Panc1 (cell line): ENCODE measurements around the gene HNRNPU. TPM values are rescaled to one million over a fixed set of nuclear protein-coding genes. Genes with fewer than 3 reads are reported as not detected.
"Not testable (repeated sequence)": the region's sequence is repeated elsewhere in the genome, so short reads cannot be mapped to it uniquely, and the experiment has no call there.

ENCODE experiments used
- ATAC-seq: fragments of 200-7000 bp; cut with Tn5 transposase; 2 replicates; pipeline ENCODE4 v1.9.1; 2020; ENCODE audit warnings: mild to moderate bottlenecking, moderate library complexity
- BruUV-seq: library from RNA; stranded (reverse); fragments of 400-500 nt; replicated peaks from 2 replicates; lab custom pipeline; 2021; lab: Mats Ljungman, UMichigan
- CTCF ChIA-PET: fragments of 300-600 bp; sonication (Branson Sonifier 250); formaldehyde crosslinking; loops from one replicate; lab custom pipeline; 2022; ENCODE audit warnings: antibody characterized with exemption; lab: Charles Lee
- POLR2A ChIA-PET: fragments of 300-600 bp; sonication (Branson Sonifier 250); formaldehyde crosslinking; loops from one replicate; lab custom pipeline; 2022; ENCODE audit warnings: antibody characterized with exemption; lab: Charles Lee
- DNase-seq: peaks from one replicate; pipeline ENCODE4 v3.0.0-alpha.2; 2010; ENCODE audit warnings: low read depth, low spot score
- H3K27ac ChIP-seq: 2 replicates; pipeline ENCODE4 v1.5.1; 2011; ENCODE audit warnings: mild to moderate bottlenecking, low read length, inconsistent platforms
- H3K27me3 ChIP-seq: fragments of 200-500 bp; sonication (Bioruptor generic); 2 replicates; pipeline ENCODE4 v1.6.0; 2014; ENCODE audit warnings: low read length, inconsistent platforms; ENCODE audit not compliant: control insufficient read depth, insufficient read depth
- H3K36me3 ChIP-seq: fragments of 200-500 bp; sonication (Bioruptor generic); 2 replicates; pipeline ENCODE4 v1.5.1; 2014; ENCODE audit warnings: inconsistent platforms, mild to moderate bottlenecking, low read length, moderate library complexity; ENCODE audit not compliant: control insufficient read depth, insufficient read depth
- H3K4me1 ChIP-seq: 2 replicates; pipeline ENCODE4 v1.5.1; 2011; ENCODE audit warnings: inconsistent platforms, mild to moderate bottlenecking, low read length, moderate library complexity; ENCODE audit not compliant: control insufficient read depth, insufficient read depth
- H3K4me3 ChIP-seq, 2 experiments: 2 replicates each; pipeline ENCODE4 v1.5.1; 2011 to 2012; ENCODE audit warnings: low read depth in 2 of 2, low read length in 2 of 2, mild to moderate bottlenecking in 2 of 2, inconsistent platforms in 1 of 2, moderate library complexity in 1 of 2
- H3K9me3 ChIP-seq: fragments of 200-500 bp; sonication (Bioruptor generic); 2 replicates; pipeline ENCODE4 v1.5.1; 2014; ENCODE audit warnings: low read depth, mild to moderate bottlenecking, inconsistent platforms, low read length, moderate library complexity; ENCODE audit not compliant: control insufficient read depth, insufficient read depth
- POLR2AphosphoS5 ChIP-seq: IDR thresholded peaks from 2 replicates; pipeline ENCODE4 v1.6.1; 2012; ENCODE audit warnings: mild to moderate bottlenecking, low read depth, low read length, moderate library complexity
- SIN3A ChIP-seq: IDR thresholded peaks from 2 replicates; pipeline ENCODE4 v1.6.1; 2012; ENCODE audit warnings: low read depth, mild to moderate bottlenecking, low read length, moderate library complexity, borderline replicate concordance; ENCODE audit not compliant: insufficient read depth
- TCF7L2 ChIP-seq: IDR thresholded peaks from 2 replicates; pipeline ENCODE4 v1.6.1; 2011; ENCODE audit warnings: mild to moderate bottlenecking, low read depth, low read length, inconsistent platforms
- in situ Hi-C: cut with HindIII; loops from 2 replicates; pipeline ENCODE4 v1.10.0; 2016; ENCODE audit warnings: low sequenced_read_pairs, low pct_unique_long_range_greater_than_20kb
- intact Hi-C: fragments of 100-400 bp; cut with micrococcal nuclease; formaldehyde crosslinking; loops from one replicate; pipeline ENCODE4 v1.10.0; 2022; ENCODE audit not compliant: unreplicated experiment
- total RNA-seq: library from RNA; stranded (reverse); gene quantifications from one replicate; pipeline ENCODE4 v1.2.1, GENCODE V29; 2021; ENCODE audit not compliant: unreplicated experiment
- TF ChIP-seq, protein P1 (sequence below): fragments of 450-650 bp; IDR thresholded peaks from 2 replicates; pipeline ENCODE4 v1.5.1; 2017; ENCODE audit warnings: mild to moderate bottlenecking

Gene HNRNPU
- total RNA-seq, 1 experiment from 2014 or later, result 361 TPM

DNA sequence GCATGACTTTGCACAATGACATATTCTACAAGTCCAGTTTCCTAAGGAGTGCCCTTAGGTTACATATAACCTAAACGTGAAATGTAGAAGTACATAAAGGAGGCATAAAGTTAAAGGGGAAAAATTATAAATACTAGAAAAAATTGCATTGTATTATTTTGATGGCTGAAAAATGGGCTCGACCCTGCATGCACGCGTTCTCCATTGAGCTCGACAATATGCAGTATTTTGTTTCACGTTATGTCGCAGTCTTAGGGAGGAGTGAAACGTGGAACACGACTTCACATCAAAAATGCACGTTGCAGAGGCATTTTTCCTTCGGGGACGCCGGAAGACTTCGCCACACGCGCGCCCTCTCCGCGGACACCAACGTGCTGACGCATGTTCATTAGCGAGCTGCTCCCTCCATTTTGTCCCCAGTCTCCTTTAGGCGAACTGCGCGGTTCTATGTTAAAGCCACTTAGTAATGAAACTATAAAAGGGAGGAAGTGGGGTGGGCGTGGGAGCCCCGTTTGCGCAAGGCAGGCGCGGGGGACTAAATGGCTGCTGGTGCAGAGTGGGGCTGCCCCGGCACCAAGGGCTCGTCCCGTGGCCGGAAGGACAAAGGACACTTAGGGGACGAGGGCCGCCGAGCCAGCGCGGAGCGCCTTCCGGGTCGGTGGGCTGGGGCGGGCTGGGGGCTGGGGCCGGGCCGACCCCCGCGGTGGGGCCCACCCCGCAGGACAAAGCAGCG is 29.6 kb downstream of the HNRNPU start:
- DNase-seq (peak; percentile 69), ATAC-seq (peak; percentile 76)
- ChIA-PET POLR2A (interaction anchor here (0.5 to 1.0 kb wide), 5 partner anchors 26 to 305 kb away, joined by 3 to 11 read pairs (median 3); partner anchors contain the start of gene HNRNPU), CTCF (no interaction called here)
- Histone ChIP-seq H3K9me3 (no peaks in the 10 kb centered on the region), H3K4me1 (peaks cover 30% of the 10 kb centered on the region), H3K4me3 (peak overlapping the region; percentile 67 to 96), H3K36me3 (peaks cover 11% of the 10 kb centered on the region), H3K27ac (peak overlapping the region; percentile 100), H3K27me3 (no peaks in the 10 kb centered on the region)
- TF ChIP-seq SIN3A, result 0 out of 2 replicates have a peak, but pooled peaks have one; percentile 20
- TF ChIP-seq, protein P1, sequence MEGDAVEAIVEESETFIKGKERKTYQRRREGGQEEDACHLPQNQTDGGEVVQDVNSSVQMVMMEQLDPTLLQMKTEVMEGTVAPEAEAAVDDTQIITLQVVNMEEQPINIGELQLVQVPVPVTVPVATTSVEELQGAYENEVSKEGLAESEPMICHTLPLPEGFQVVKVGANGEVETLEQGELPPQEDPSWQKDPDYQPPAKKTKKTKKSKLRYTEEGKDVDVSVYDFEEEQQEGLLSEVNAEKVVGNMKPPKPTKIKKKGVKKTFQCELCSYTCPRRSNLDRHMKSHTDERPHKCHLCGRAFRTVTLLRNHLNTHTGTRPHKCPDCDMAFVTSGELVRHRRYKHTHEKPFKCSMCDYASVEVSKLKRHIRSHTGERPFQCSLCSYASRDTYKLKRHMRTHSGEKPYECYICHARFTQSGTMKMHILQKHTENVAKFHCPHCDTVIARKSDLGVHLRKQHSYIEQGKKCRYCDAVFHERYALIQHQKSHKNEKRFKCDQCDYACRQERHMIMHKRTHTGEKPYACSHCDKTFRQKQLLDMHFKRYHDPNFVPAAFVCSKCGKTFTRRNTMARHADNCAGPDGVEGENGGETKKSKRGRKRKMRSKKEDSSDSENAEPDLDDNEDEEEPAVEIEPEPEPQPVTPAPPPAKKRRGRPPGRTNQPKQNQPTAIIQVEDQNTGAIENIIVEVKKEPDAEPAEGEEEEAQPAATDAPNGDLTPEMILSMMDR, result no peak
- peak; percentile 56; the same call in 1 of the 2 replicates for TF ChIP-seq POLR2AphosphoS5
- in situ Hi-C loops (no loop called here), intact Hi-C loops (loop anchor here (5.0 kb wide), 2 partner anchors 208 to 1733 kb away; partner anchors contain the start of genes CNST and TFB2M)
- BruUV-seq, result no TSS peak

DNA sequence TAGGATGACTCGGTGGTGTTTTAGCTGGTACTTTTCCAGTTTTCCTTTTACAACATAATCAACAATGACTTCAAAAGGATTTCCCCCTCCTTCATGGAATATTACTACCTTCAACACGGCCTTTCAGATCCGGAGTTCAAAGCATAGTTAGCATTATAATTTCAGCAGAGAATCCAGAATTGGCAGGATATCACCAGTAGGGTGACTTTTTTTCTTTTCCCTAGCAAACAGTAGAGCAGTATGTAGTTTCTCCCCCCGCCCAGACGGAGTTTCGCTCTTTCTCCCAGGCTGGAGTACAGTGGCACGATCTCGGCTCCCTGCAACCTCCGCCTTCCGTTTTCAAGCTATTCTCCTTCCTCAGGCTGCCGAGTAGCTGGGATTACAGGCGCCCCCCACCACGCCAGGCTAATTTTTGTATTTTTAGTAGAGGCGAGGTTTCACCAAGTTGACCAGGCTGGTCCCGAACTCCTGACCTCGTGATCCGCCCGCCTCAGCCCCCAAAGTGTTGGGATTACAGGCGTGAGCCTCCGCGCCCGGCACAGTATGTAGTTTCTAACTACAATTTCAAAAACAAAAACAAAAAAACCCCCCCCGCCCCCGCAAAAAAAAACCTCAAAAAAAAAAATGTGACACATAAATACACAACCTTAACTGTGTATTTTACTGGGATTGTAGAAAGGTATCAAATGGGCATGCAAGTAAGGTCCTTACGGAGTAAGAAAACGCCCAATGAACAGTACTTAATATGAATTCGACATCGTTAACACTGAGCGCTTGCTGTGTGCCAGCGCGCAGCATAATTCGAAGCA is 30.4 kb downstream of the HNRNPU start:
- H3K36me3 ChIP-seq, result peaks cover 11% of the 10 kb centered on the region
- intact Hi-C loops, result loop anchor here (5.0 kb wide), 1 partner anchor 1733 kb away; the partner anchor contains the start of genes CNST and TFB2M
- in situ Hi-C loops, result no loop called here
- H3K9me3 ChIP-seq, result no peaks in the 10 kb centered on the region
- peak overlapping the region; percentile 100 for H3K27ac ChIP-seq
- POLR2A ChIA-PET, result interaction anchor here (0.5 to 1.0 kb wide), 5 partner anchors 25 to 106 kb away, joined by 3 to 7 read pairs (median 3); partner anchors contain the start of gene HNRNPU
- peak overlapping the region; percentile 67 to 96 for H3K4me3 ChIP-seq
- TF ChIP-seq, protein P1, result no peak
- peak; percentile 94 for TF ChIP-seq TCF7L2
- CTCF ChIA-PET, result no interaction called here
- no peak for DNase-seq
- no peaks in the 10 kb centered on the region for H3K27me3 ChIP-seq
- BruUV-seq, result no TSS peak
- peak; percentile 35 for ATAC-seq
- H3K4me1 ChIP-seq, result peaks cover 22% of the 10 kb centered on the region

DNA sequence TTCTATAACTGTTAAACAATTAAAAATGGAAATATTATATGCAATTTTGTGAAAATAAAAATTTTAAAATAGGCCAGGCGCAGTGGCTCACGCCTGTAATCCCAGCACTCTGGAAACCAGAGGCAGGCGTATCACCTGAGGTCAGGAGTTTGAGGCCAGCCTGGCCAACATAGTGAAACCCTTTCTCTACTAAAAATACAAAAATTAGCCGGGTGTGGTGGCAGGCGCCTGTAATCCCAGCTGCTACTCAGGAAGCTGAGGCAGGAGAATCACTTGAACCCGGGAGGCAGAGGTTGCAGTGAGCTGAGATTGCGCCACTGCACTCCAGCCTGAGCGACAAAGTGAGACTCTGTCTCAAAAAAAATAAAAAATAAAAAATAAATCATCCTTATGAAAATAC is 31.1 kb downstream of the HNRNPU start:
- in situ Hi-C loops, H3K27me3 ChIP-seq, DNase-seq, H3K9me3 ChIP-seq, BruUV-seq, ATAC-seq, CTCF ChIA-PET: not testable (repeated sequence)
- Histone ChIP-seq H3K36me3 (peaks cover 11% of the 10 kb centered on the region), H3K27ac (peak overlapping the region; percentile 100), H3K4me3 (peak overlapping the region; percentile 67 to 96), H3K4me1 (peaks cover 16% of the 10 kb centered on the region)
- POLR2A ChIA-PET, result interaction anchor here (0.6 to 0.7 kb wide), 2 partner anchors 35 to 107 kb away, joined by 3 to 7 read pairs; no protein-coding TSS in a partner anchor
- intact Hi-C loops, result loop anchor here (5.0 kb wide), 1 partner anchor 1734 kb away; the partner anchor contains the start of genes CNST and TFB2M
